HUDEP-2 (cell line): ENCODE data around the gene RHOG.

Source experiments
- DNase-seq, 76 experiments: peaks; one replicate each; lab custom pipeline; 2025; ENCODE audit not compliant: unreplicated experiment in 76 of 76; lab: John Stamatoyannopoulos, UW

RHOG gene

DNA sequence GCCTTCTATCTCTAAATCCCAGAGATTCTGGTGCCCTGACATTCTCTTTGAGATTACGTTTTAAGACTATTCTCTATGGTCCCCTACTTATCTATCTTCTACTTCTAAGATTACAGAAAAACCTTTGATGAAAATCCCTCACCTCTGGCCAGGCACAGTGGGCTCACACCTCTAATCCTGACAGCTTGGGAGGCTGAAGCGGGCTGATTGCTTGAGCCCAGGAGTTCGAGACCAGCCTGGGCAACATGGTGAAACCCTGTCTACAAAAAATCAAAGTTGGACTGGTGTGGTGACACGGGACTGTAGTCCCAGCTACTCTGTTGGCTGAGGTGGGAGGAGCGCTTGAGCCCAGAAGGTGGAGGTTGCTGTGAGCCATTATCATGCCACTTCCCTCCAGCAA, 57.8 kb downstream of the RHOG start:
- no peak for DNase-seq

DNA sequence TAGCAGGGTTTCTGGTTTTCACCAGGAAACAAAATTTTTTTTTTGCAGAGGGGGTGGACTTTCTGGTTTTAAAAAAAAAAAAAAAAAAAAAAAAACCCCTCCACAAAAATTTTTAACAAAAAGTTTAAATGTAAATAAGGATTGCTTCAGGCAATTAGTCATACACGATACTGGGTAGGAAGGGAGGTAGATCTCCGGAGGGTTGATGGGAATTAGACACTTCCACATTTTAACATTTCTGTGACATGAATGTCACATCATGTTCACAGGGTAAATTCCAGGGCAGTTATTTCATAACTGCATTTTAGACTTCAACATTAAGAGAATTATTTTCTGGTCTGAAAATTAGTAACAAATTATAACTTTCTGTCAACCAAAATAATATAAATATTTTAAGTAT, 59.3 kb downstream of the RHOG start:
- DNase-seq: no peak
